ENCODE measurements around the gene NPEPPS. TPM values are rescaled to one million over a fixed set of nuclear protein-coding genes. Genes with fewer than 3 reads are reported as not detected.
"Not testable (repeated sequence)": the region's sequence is repeated elsewhere in the genome, so short reads cannot be mapped to it uniquely, and the experiment has no call there.

NPEPPS gene
- total RNA-seq, 4 donors from 2014 or later = 79.3 to 116 (median 110) TPM

- H3K27me3 ChIP-seq, H3K4me3 ChIP-seq, ATAC-seq, H3K9me3 ChIP-seq: not testable (repeated sequence)
- peaks cover 0 to 41% of the 10 kb centered on the region in 2 donors for H3K36me3 ChIP-seq
- peak overlapping the region in 1 of 4 donors; percentile 31 for H3K27ac ChIP-seq
- peak; percentile 43 for TF ChIP-seq POLR2AphosphoS5 (IDR thresholded peaks at IDR 0.05)
- WGBS, 2 donors (ENCODE audit: low coverage in 1 of 2) = 20 to 21% methylated on average over 3 to 5 of the region's 5 CpGs
- peaks cover 0 to 17% (median 0%) of the 10 kb centered on the region in 3 donors for H3K4me1 ChIP-seq
Observed at GRCh38 chr17:47586378-47587055, 55.6 kb downstream of the NPEPPS start.

DNA sequence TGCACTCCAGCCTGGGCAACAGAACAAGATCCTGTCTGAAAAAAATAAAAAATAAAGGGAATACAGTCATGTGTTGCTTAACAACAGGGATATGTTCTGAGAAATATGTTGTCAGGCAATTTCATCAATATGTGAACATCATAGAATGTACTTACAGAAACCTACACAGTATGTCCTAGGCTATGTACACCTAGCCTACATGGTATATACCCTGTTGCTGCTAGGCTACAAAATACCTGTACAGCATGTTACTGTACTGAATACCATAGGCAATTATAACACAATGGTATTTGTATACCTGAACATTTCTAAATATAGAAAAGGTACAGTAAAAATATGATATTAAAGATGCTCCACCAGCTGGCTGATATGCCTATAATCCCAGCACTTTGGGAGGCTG lies 62.6 kb downstream of the NPEPPS start:
- ATAC-seq, H3K9me3 ChIP-seq: not testable (repeated sequence)

GRCh38 chr17:47603830-47604597 lies 73.1 kb downstream of the NPEPPS start:
- Histone ChIP-seq H3K4me1 (peaks cover 0 to 28% (median 0%) of the 10 kb centered on the region in 3 donors), H3K27ac (peak overlapping the region in 2 of 4 donors; percentile 3 to 5), H3K9me3 (no peaks in the 10 kb centered on the region), H3K4me3 (no peak overlapping the region), H3K36me3 (peaks cover 3 to 94% of the 10 kb centered on the region in 2 donors), H3K27me3 (no peaks in the 10 kb centered on the region)
- TF ChIP-seq POLR2AphosphoS5 (IDR thresholded peaks at IDR 0.05) (no peak), CTCF (IDR thresholded peaks at IDR 0.05) (no peak), POLR2A (IDR thresholded peaks at IDR 0.05) (no peak), EP300 (IDR thresholded peaks at IDR 0.05) (no peak)
- no peak for ATAC-seq
- WGBS, 2 donors (ENCODE audit: low coverage in 1 of 2) = 16 to 45% methylated on average over 4 of the region's 4 CpGs

More for the DNA sequence above, 62.6 kb downstream of the NPEPPS start:
- H3K27me3 ChIP-seq, H3K4me1 ChIP-seq, H3K27ac ChIP-seq, H3K4me3 ChIP-seq: not testable (repeated sequence)
- peaks cover 0 to 85% of the 10 kb centered on the region in 2 donors for H3K36me3 ChIP-seq

- Histone ChIP-seq H3K4me3 (no peak overlapping the region), H3K36me3 (peaks cover 3 to 94% of the 10 kb centered on the region in 2 donors), H3K27ac (peak overlapping the region in 1 of 4 donors; percentile 5), H3K9me3 (no peaks in the 10 kb centered on the region), H3K27me3 (no peaks in the 10 kb centered on the region), H3K4me1 (peaks cover 0 to 28% (median 0%) of the 10 kb centered on the region in 3 donors)
- 0 to 33% methylated on average over 1 of the region's 1 CpG for WGBS, 2 donors (ENCODE audit: low coverage in 1 of 2)
- no peak for TF ChIP-seq CTCF (IDR thresholded peaks at IDR 0.05)
- no peak for TF ChIP-seq POLR2A (IDR thresholded peaks at IDR 0.05)
- TF ChIP-seq POLR2AphosphoS5 (IDR thresholded peaks at IDR 0.05) = no peak
- no peak for TF ChIP-seq EP300 (IDR thresholded peaks at IDR 0.05)
- peak; percentile 48 for ATAC-seq
Observed at GRCh38 chr17:47604598-47604927, 73.7 kb downstream of the NPEPPS start.

DNA sequence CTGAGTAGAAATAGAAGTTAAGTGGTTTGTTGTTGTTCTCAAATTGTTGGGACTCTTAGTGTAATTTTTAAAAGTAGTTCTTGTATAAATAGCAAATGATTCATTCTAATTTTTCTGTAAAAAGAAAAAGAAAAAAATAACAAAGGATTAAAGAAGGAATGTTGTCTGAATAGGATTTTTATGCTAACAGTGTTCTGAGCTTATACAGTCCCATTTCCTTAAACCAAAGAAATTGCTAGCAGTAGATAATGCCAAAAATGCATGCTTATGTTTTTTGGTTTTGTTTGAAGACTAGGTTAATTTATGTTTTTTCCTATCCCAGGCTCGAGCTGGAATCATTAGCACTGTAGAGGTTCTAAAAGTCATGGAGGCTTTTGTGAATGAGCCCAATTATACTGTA lies 74.1 kb downstream of the NPEPPS start:
- WGBS, 2 donors (ENCODE audit: low coverage in 1 of 2) = 17 to 36% methylated on average over 1 of the region's 1 CpG
- Histone ChIP-seq H3K36me3 (peaks cover 3 to 92% of the 10 kb centered on the region in 2 donors), H3K9me3 (no peaks in the 10 kb centered on the region), H3K4me1 (peaks cover 0 to 28% (median 0%) of the 10 kb centered on the region in 3 donors), H3K4me3 (no peak overlapping the region), H3K27me3 (no peaks in the 10 kb centered on the region), H3K27ac (peak overlapping the region in 2 of 4 donors; percentile 5)
- TF ChIP-seq POLR2AphosphoS5 (IDR thresholded peaks at IDR 0.05) = no peak
- no peak for TF ChIP-seq EP300 (IDR thresholded peaks at IDR 0.05)
- TF ChIP-seq CTCF (IDR thresholded peaks at IDR 0.05) = no peak
- ATAC-seq = no peak

GRCh38 chr17:47607481-47607880 lies 76.6 kb downstream of the NPEPPS start:
- Histone ChIP-seq H3K36me3 (peaks cover 3 to 85% of the 10 kb centered on the region in 2 donors), H3K27ac (peak overlapping the region in 1 of 4 donors; percentile 3), H3K4me1 (peaks cover 0 to 28% (median 0%) of the 10 kb centered on the region in 3 donors), H3K27me3 (no peaks in the 10 kb centered on the region), H3K4me3 (no peak overlapping the region), H3K9me3 (no peaks in the 10 kb centered on the region)
- no peak for ATAC-seq
- WGBS, 2 donors (ENCODE audit: low coverage in 1 of 2) = 91% methylated on average over 3 of the region's 3 CpGs
- TF ChIP-seq POLR2AphosphoS5 (IDR thresholded peaks at IDR 0.05) (no peak), EP300 (IDR thresholded peaks at IDR 0.05) (no peak), POLR2A (IDR thresholded peaks at IDR 0.05) (no peak), CTCF (IDR thresholded peaks at IDR 0.05) (no peak)
